Body of pancreas (tissue), 4 donors: ENCODE measurements around the gene CFAP410. TPM values are rescaled to one million over a fixed set of nuclear protein-coding genes. Genes with fewer than 3 reads are reported as not detected.

Source experiments
- ATAC-seq: fragments of 150-250 bp; one replicate; pipeline ENCODE4 v1.9.1; 2016
- DNase-seq, 4 donors: peaks; one replicate each; pipeline ENCODE4 v3.0.0-alpha.2; 2019
- H3K27ac ChIP-seq, 4 donors: fragments of 200-600 bp; sonication (generic); 1 replicate in 3 of 4; 2 replicates in 1 of 4; pipeline versions ENCODE4 v1.5.1 to v1.6.1; 2016 to 2019; ENCODE audit warnings: mild to moderate bottlenecking in 1 of 4, mixed read lengths in 1 of 4, moderate library complexity in 1 of 4
- H3K27me3 ChIP-seq, 2 donors: fragments of 200-600 bp; sonication (generic); one replicate each; pipeline ENCODE4 v1.6.0; 2016; ENCODE audit warnings: mild to moderate bottlenecking in 1 of 2
- H3K36me3 ChIP-seq, 2 donors: fragments of 200-600 bp; sonication (generic); replicated peaks in 1 of 2; 2 replicates each; pipeline ENCODE4 v1.5.1; 2016; ENCODE audit warnings: low read depth in 2 of 2; ENCODE audit not compliant: insufficient read depth in 1 of 2
- H3K4me1 ChIP-seq: fragments of 200-600 bp; sonication (generic); one replicate; pipeline ENCODE4 v1.6.0; 2016
- H3K4me3 ChIP-seq, 2 donors: fragments of 200-600 bp; sonication (generic); 1 replicate in 1 of 2; 2 replicates in 1 of 2; pipeline ENCODE4 v1.5.1; 2016 to 2019
- H3K9me3 ChIP-seq, 3 donors: fragments of 200-600 bp; sonication (generic); 1 replicate in 2 of 3; 2 replicates in 1 of 3; pipeline ENCODE4 v1.5.1; 2016
- CTCF ChIP-seq, 7 experiments: fragments of 450-650 bp in 4 of 7; fragments of 200-600 bp in 3 of 7; sonication (generic) in 3 of 7; IDR thresholded peaks; one replicate each; pipeline ENCODE4 v1.5.1; 2016 to 2019; ENCODE audit warnings: antibody characterized with exemption in 7 of 7
- POLR2A ChIP-seq, 3 donors: fragments of 450-650 bp; IDR thresholded peaks; one replicate each; pipeline ENCODE4 v1.6.1; 2016; ENCODE audit warnings: antibody characterized with exemption in 3 of 3, mild to moderate bottlenecking in 2 of 3
- WGBS, 2 donors: methylation state at CpG; one replicate each; pipeline ENCODE4 v1.1.5; 2017; 5-methylcytosine and 5-hydroxymethylcytosine counted together
- intact Hi-C: fragments of 100-400 bp; cut with DNase I; formaldehyde crosslinking; loops from one replicate; pipeline ENCODE4 v1.15.1; 2023
- total RNA-seq, 2 donors: library from RNA; depleted of rRNA; stranded (reverse); fragments of >200 nt; gene quantifications; one replicate each; pipeline ENCODE4 v1.1.0, GENCODE V29; 2016

CFAP410 gene
- total RNA-seq, 2 donors from 2014 or later: 24.6 to 43.8 TPM

- no peak overlapping the region for H3K27ac ChIP-seq
- H3K4me3 ChIP-seq: no peak overlapping the region
- intact Hi-C loops: no loop called here
- 74 to 80% methylated on average over 15 to 31 of the region's 33 CpGs for WGBS, 2 donors
- H3K36me3 ChIP-seq: no peaks in the 10 kb centered on the region
- peaks cover 8% of the 10 kb centered on the region for H3K4me1 ChIP-seq
- ATAC-seq (no peak), DNase-seq (no peak)
- H3K27me3 ChIP-seq: no peaks in the 10 kb centered on the region
- TF ChIP-seq POLR2A (IDR thresholded peaks at IDR 0.05) (no peak), CTCF (IDR thresholded peaks at IDR 0.05) (no peak)
- no peaks in the 10 kb centered on the region for H3K9me3 ChIP-seq
Observed at GRCh38 chr21:44293551-44294231, 45.5 kb downstream of the CFAP410 start.

- no peak overlapping the region for H3K27ac ChIP-seq
- intact Hi-C loops: no loop called here
- no peak for TF ChIP-seq POLR2A (IDR thresholded peaks at IDR 0.05)
- H3K9me3 ChIP-seq: no peaks in the 10 kb centered on the region
- 78 to 80% methylated on average over 1 to 11 of the region's 15 CpGs for WGBS, 2 donors
- H3K4me3 ChIP-seq: no peak overlapping the region
- ATAC-seq: no peak
- H3K4me1 ChIP-seq: peaks cover 6% of the 10 kb centered on the region
- H3K36me3 ChIP-seq: no peaks in the 10 kb centered on the region
- no peak for DNase-seq
- H3K27me3 ChIP-seq: no peaks in the 10 kb centered on the region
Observed at GRCh38 chr21:44292812-44293195, 46.4 kb downstream of the CFAP410 start.

GRCh38 chr21:44291936-44292811, 47.0 kb downstream of the CFAP410 start:
- Histone ChIP-seq H3K4me3 (no peak overlapping the region), H3K4me1 (no peaks in the 10 kb centered on the region), H3K27ac (no peak overlapping the region), H3K36me3 (no peaks in the 10 kb centered on the region), H3K27me3 (no peaks in the 10 kb centered on the region), H3K9me3 (no peaks in the 10 kb centered on the region)
- WGBS, 2 donors: 45 to 53% methylated on average over 13 to 22 of the region's 25 CpGs
- intact Hi-C loops: no loop called here
- DNase-seq (peak in 1 of 4 donors; percentile 28), ATAC-seq (no peak)
- no peak for TF ChIP-seq CTCF (IDR thresholded peaks at IDR 0.05)
- no peak for TF ChIP-seq POLR2A (IDR thresholded peaks at IDR 0.05)

GRCh38 chr21:44291078-44291935, 47.9 kb downstream of the CFAP410 start:
- H3K9me3 ChIP-seq: no peaks in the 10 kb centered on the region
- no peaks in the 10 kb centered on the region for H3K36me3 ChIP-seq
- TF ChIP-seq CTCF (IDR thresholded peaks at IDR 0.05) (no peak), POLR2A (IDR thresholded peaks at IDR 0.05) (no peak)
- ATAC-seq: no peak
- H3K4me3 ChIP-seq: no peak overlapping the region
- H3K27ac ChIP-seq: no peak overlapping the region
- no peak for DNase-seq
- no peaks in the 10 kb centered on the region for H3K27me3 ChIP-seq
- H3K4me1 ChIP-seq: no peaks in the 10 kb centered on the region
- intact Hi-C loops: no loop called here
- WGBS, 2 donors: 74 to 88% methylated on average over 8 to 32 of the region's 33 CpGs
